ENCODE data around the gene PDLIM4.

PDLIM4 gene

DNA sequence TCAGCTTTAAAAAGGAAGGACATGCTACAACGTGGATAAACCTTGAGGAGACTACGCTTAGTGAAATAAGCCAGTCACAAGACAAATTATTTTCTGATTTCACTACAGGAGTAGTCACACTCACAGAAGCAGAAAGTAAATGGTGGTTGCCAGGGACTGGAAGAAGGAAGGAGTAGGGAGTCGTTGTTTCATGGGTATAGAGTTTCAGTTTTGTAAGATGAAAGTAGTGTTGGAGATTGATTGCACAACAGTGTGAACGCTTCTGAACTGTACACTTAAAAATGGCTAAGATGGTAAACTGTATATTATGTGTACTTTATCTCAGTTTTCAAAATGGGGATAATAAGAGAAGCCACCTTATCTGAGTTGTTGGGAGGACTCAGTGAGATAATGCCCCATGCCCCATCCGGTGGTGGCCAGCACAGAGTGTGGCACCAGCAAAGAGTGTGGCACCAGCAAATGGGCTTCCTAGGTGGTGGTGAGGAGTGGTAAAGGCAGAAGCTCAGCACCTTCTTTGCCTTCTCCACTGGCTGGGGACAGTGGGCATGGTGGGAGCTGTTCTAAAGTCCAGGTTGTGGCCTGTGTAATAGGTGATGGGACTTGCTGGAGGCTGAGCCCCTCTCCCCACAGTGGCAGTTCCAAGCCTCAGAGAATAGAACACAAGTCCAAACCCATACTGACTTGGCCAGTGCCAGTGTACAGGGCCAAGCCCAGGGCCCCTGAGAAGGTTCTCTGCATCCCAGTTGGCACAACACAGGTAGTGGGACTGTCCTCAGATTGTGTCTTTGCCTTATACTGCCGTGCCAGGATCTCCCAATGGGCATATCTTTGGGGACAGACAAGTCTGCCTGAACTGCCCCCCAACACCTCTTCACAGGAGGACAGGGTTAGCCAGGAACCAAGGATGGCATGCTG lies 41.1 kb downstream of the PDLIM4 start:
- intact Hi-C loops (cut with DNase I): no loop called here
- no peak for DNase-seq

DNA sequence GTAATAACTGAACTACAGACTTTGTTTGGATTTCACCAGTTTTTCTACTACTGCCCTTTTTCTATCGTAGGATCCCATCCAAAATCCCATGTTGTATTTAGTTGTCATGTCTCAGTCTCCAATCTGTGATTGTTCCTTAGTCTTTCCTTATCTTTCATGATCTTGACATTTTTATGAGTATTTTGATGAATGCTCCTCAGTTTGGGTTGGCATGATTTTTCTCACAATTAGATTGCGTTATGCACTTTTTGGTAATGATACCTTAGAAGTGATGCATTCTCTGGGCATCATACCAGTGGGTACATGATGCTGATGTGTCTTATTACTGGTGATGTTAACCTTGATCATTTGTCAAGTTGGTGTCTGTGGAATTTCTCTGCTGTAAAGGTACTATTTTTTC lies 42.4 kb downstream of the PDLIM4 start:
- intact Hi-C loops (cut with DNase I): no loop called here
- DNase-seq: no peak

GRCh38 chr5:132300577-132301343 lies 43.3 kb downstream of the PDLIM4 start:
- intact Hi-C loops (cut with DNase I): no loop called here
- DNase-seq: peak in 1 of 10 donors; percentile 72

DNA sequence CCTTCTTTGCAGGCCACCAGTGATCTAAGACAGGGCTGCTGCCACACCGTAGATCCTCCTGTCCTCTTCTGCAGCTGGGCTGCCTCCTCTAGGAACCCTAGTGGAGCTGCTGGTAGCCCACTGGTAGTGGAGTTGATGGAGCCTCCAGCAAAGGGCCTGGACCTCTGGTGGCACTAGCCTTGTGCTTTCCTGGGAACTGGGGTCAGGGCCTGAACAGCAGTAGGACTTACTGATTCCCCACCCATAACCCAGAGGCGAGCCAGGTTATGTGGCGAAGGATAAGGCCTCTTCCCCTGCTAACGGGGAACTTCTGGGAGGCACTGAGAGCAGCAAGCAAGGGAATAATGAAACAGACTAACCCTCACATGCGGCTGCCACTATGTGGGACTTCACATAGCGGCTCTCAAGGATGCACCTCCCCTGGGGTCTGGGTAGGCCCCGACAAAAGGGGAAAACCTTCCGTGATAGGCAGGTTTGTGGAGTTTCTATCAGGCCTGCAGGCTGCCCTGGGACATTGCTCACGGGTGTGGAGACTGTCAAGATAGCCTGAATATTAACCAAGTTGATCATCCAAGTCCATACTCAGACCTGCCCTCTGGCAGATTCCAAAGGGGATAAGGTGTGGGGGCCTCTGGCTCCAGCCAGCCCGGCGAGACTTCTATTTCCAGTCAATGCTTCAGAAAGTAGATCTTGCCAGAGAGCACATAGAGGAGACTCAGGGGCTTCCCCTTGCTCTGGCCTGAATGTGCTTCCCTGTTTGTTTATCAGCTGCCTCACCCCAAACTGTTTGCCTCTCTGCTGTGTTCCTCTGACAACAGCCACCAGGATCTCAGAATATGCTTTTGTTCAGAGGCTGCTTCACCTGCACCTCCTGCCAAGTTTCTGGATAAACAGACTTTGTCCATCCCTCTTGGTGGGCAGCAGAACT lies 44.1 kb downstream of the PDLIM4 start:
- intact Hi-C loops (cut with DNase I): no loop called here
- DNase-seq: peak in 1 of 10 donors; percentile 63

- intact Hi-C loops (cut with DNase I): no loop called here
- DNase-seq: peak in 1 of 10 donors; percentile 57
Observed at GRCh38 chr5:132302413-132302812, 44.9 kb downstream of the PDLIM4 start.

- intact Hi-C loops (cut with DNase I): no loop called here
- DNase-seq: no peak
Observed at GRCh38 chr5:132303589-132303988, 46.1 kb downstream of the PDLIM4 start.

- no peak for DNase-seq
- intact Hi-C loops (cut with DNase I): no loop called here
Observed at GRCh38 chr5:132305420-132305819, 47.9 kb downstream of the PDLIM4 start.

- no peak for DNase-seq
- intact Hi-C loops (cut with DNase I): no loop called here
Observed at GRCh38 chr5:132308701-132309100, 51.2 kb downstream of the PDLIM4 start.

DNA sequence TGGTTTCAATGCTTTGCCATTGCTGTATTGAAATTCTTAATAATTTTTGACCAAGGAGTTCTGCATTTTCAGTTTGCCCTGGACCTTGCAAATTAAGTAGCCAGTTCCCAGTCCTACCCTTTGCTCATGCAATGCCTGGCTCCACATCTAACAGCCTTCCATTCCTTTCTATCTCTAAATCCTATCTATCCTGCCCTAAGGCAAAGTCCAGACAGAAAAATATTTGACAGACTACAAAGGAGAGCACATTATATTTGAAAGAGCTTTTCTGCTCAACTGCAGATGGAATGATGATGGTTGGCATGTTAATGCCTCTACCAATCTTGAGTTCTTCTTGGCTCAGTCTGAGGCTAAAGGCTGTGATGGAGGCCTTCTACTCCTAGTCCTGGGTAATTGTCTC lies 52.2 kb downstream of the PDLIM4 start:
- intact Hi-C loops (cut with DNase I): no loop called here
- DNase-seq: no peak

- DNase-seq: peak in 2 of 10 donors; percentile 40 to 71
- intact Hi-C loops (cut with DNase I): no loop called here
Observed at GRCh38 chr5:132310141-132310834, 52.8 kb downstream of the PDLIM4 start.

GRCh38 chr5:132313366-132313765 lies 55.9 kb downstream of the PDLIM4 start:
- DNase-seq: no peak
- intact Hi-C loops (cut with DNase I): no loop called here

- intact Hi-C loops (cut with DNase I): no loop called here
- no peak for DNase-seq
Observed at GRCh38 chr5:132313961-132314432, 56.5 kb downstream of the PDLIM4 start.

DNA sequence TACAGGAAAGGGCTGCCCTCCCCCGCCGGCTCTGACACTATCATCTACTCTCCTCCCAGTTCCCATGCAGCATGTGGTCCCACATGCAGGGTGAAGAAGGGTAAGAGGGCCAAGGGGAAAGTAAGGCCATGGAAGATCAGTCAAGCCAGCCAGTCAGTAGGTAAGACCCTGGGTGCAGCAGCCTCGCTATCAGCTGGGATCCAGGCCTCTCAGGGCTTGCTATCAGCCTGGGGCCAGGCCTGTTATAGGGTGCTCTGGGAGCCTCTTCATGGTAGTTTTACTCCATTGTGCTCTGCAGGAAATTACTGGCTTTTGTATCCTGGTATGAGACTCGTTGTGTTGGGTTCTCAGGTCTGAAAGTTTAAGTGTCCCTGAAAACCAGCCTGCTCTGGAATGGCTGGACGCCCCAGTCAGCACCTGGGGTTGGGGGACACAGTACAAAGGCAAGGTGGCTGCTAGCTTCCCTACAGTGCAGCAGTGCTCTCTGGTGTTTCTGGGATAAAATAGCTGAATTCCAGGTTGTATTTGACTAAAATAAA lies 58.1 kb downstream of the PDLIM4 start:
- DNase-seq: no peak
- intact Hi-C loops (cut with DNase I): no loop called here

GRCh38 chr5:132319975-132320374 lies 62.5 kb downstream of the PDLIM4 start:
- intact Hi-C loops (cut with DNase I): no loop called here
- DNase-seq: no peak

- intact Hi-C loops (cut with DNase I): no loop called here
- no peak for DNase-seq
Observed at GRCh38 chr5:132321109-132321721, 63.7 kb downstream of the PDLIM4 start.

- no peak for DNase-seq
- intact Hi-C loops (cut with DNase I): no loop called here
Observed at GRCh38 chr5:132322266-132322665, 64.8 kb downstream of the PDLIM4 start.

Measured in posterior cingulate gyrus (tissue), 11 donors.